Astrocyte (in vitro differentiated cells and primary cell): ENCODE measurements around the gene CCDC80. TPM values are rescaled to one million over a fixed set of nuclear protein-coding genes. Genes with fewer than 3 reads are reported as not detected.
A peak's percentile ranks its signal among the peaks of the same experiment; 100 is the strongest.
"Not testable (repeated sequence)": the region's sequence is repeated elsewhere in the genome, so short reads cannot be mapped to it uniquely, and the experiment has no call there.

Source experiments
- DNase-seq: peaks from one replicate; pipeline ENCODE4 v3.0.0-alpha.2; 2010; ENCODE audit warnings: low read depth
- FAIRE-seq: peaks from 2 replicates; lab custom pipeline; 2011; peaks lifted over from hg19 to GRCh38; lab: Jason Lieb, UNC
- H2AFZ ChIP-seq: 2 replicates; pipeline ENCODE4 v1.6.0; 2012; ENCODE audit warnings: low read depth, low read length, inconsistent platforms
- H3K27ac ChIP-seq: 2 replicates; pipeline ENCODE4 v1.5.1; 2011; ENCODE audit warnings: low read depth, low read length, inconsistent platforms
- H3K27me3 ChIP-seq: 2 replicates; pipeline ENCODE4 v1.6.0; 2011; ENCODE audit warnings: low read length, inconsistent platforms; ENCODE audit not compliant: insufficient read depth
- H3K36me3 ChIP-seq: 2 replicates; pipeline ENCODE4 v1.5.1; 2011; ENCODE audit warnings: low read length, inconsistent platforms; ENCODE audit not compliant: insufficient read depth
- H3K4me1 ChIP-seq: 2 replicates; pipeline ENCODE4 v1.5.1; 2011; ENCODE audit warnings: low read length, inconsistent platforms; ENCODE audit not compliant: insufficient read depth
- H3K4me2 ChIP-seq: 2 replicates; pipeline ENCODE4 v1.6.0; 2012; ENCODE audit warnings: low read length, inconsistent platforms
- H3K4me3 ChIP-seq: 2 replicates; pipeline ENCODE4 v1.5.1; 2011; ENCODE audit warnings: low read depth, mild to moderate bottlenecking, low read length, inconsistent platforms; ENCODE audit not compliant: insufficient read depth
- H3K79me2 ChIP-seq: 2 replicates; pipeline ENCODE4 v1.6.0; 2012; ENCODE audit warnings: mild to moderate bottlenecking, low read length, inconsistent platforms; ENCODE audit not compliant: insufficient read depth
- H3K9ac ChIP-seq: 2 replicates; pipeline ENCODE4 v1.6.0; 2012; ENCODE audit warnings: mild to moderate bottlenecking, low read length, inconsistent platforms
- H3K9me3 ChIP-seq: 2 replicates; pipeline ENCODE4 v1.5.1; 2012; ENCODE audit warnings: low read depth, mild to moderate bottlenecking, low read length, inconsistent platforms; ENCODE audit not compliant: insufficient read depth
- H4K20me1 ChIP-seq: 2 replicates; pipeline ENCODE4 v1.6.0; 2012; ENCODE audit warnings: low read length, inconsistent platforms; ENCODE audit not compliant: insufficient read depth
- H3K27ac Mint-ChIP-seq: one replicate; pipeline ENCODE4 v1.8.0; 2021; ENCODE audit warnings: mild to moderate bottlenecking, mixed read lengths; ENCODE audit not compliant: unreplicated experiment
- H3K27me3 Mint-ChIP-seq: one replicate; pipeline ENCODE4 v1.8.0; 2021; ENCODE audit warnings: low read depth, mixed read lengths; ENCODE audit not compliant: unreplicated experiment
- H3K36me3 Mint-ChIP-seq: one replicate; pipeline ENCODE4 v1.8.0; 2021; ENCODE audit warnings: low read depth, mixed read lengths; ENCODE audit not compliant: unreplicated experiment
- H3K4me1 Mint-ChIP-seq: one replicate; pipeline ENCODE4 v1.8.0; 2021; ENCODE audit warnings: low read depth, mixed read lengths; ENCODE audit not compliant: unreplicated experiment
- H3K4me3 Mint-ChIP-seq: one replicate; pipeline ENCODE4 v1.8.0; 2021; ENCODE audit warnings: mild to moderate bottlenecking, moderate library complexity, mixed read lengths; ENCODE audit not compliant: unreplicated experiment
- H3K9me3 Mint-ChIP-seq: one replicate; pipeline ENCODE4 v1.8.0; 2021; ENCODE audit warnings: mild to moderate bottlenecking, mixed read lengths; ENCODE audit not compliant: unreplicated experiment
- EZH2 ChIP-seq: IDR thresholded peaks from 2 replicates; pipeline ENCODE4 v1.6.1; 2012; ENCODE audit warnings: mild to moderate bottlenecking, low read length, inconsistent platforms; ENCODE audit not compliant: insufficient read depth
- total RNA-seq: library from RNA; stranded (reverse); gene quantifications from 2 replicates; pipeline ENCODE4 v1.2.1, GENCODE V29; 2021
- TF ChIP-seq, protein P1 (sequence below): IDR thresholded peaks from 2 replicates; pipeline ENCODE4 v1.5.1; 2011; ENCODE audit warnings: low read depth, mild to moderate bottlenecking, inconsistent platforms, low read length, moderate library complexity; ENCODE audit not compliant: insufficient read depth

The CCDC80 gene
- total RNA-seq, 1 donor from 2014 or later = 272 TPM

DNA sequence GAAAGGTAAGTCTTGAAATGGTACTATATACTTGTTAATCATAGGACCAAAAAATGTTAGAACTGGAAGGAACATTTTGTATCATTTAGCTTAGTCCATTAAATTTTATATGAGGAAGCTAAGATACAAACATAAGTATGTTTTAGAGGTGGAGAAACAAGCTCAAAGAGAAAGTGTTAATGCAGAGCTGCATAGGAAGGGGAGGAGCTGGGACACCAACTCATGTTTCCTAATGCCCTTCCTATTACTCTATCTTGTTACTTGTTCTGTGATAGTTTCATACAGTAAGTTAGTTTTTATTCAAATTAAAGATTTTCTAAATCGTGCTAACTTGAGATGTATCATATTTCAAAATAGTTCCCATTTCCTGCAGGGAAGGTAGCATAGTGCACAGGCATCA, 71.7 kb downstream of the CCDC80 start:
- Mint-ChIP-seq H3K27me3 (no peaks in the 10 kb centered on the region), H3K36me3 (peaks cover 2% of the 10 kb centered on the region)
- no peaks in the 10 kb centered on the region for H4K20me1 ChIP-seq

DNA sequence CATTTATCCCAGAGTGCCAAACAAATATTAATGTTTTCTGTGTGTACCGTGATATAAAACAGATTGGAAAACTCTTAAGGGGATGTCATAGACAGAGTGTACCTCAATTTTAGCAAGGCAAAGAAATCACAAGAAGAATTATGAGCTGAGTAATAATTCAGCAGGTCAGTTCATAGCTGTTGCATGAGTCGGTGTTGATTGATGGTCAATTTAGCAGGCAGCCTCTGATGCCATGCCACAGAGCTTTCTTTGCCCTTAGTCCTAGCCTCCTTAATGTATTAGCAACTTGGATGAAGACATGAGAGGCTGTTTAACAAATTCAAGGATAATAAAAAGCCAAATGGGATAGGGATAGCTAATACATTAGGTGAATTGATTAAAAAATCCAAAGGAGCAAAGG, 72.3 kb downstream of the CCDC80 start:
- Histone ChIP-seq H3K4me3 (no peak overlapping the region), H3K9ac (no peak overlapping the region), H4K20me1 (no peaks in the 10 kb centered on the region), H3K9me3 (no peaks in the 10 kb centered on the region), H3K27me3 (no peaks in the 10 kb centered on the region), H3K4me2 (no peak overlapping the region), H3K79me2 (no peaks in the 10 kb centered on the region), H2AFZ (no peak overlapping the region), H3K4me1 (peaks cover 5% of the 10 kb centered on the region), H3K36me3 (peaks cover 2% of the 10 kb centered on the region), H3K27ac (no peak overlapping the region)
- TF ChIP-seq EZH2 = no peak
- TF ChIP-seq, protein P1, sequence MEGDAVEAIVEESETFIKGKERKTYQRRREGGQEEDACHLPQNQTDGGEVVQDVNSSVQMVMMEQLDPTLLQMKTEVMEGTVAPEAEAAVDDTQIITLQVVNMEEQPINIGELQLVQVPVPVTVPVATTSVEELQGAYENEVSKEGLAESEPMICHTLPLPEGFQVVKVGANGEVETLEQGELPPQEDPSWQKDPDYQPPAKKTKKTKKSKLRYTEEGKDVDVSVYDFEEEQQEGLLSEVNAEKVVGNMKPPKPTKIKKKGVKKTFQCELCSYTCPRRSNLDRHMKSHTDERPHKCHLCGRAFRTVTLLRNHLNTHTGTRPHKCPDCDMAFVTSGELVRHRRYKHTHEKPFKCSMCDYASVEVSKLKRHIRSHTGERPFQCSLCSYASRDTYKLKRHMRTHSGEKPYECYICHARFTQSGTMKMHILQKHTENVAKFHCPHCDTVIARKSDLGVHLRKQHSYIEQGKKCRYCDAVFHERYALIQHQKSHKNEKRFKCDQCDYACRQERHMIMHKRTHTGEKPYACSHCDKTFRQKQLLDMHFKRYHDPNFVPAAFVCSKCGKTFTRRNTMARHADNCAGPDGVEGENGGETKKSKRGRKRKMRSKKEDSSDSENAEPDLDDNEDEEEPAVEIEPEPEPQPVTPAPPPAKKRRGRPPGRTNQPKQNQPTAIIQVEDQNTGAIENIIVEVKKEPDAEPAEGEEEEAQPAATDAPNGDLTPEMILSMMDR = no peak
- Mint-ChIP-seq H3K27me3 (no peaks in the 10 kb centered on the region), H3K4me1 (peaks cover 8% of the 10 kb centered on the region), H3K9me3 (no peaks in the 10 kb centered on the region), H3K27ac (no peak overlapping the region), H3K4me3 (no peak overlapping the region), H3K36me3 (peaks cover 2% of the 10 kb centered on the region)
- DNase-seq (peak; percentile 57), FAIRE-seq (no peak)

More for the DNA sequence above, 71.7 kb downstream of the CCDC80 start:
- Histone ChIP-seq H3K79me2 (no peaks in the 10 kb centered on the region), H3K27ac (no peak overlapping the region), H3K4me3 (no peak overlapping the region), H3K4me2 (no peak overlapping the region), H3K36me3 (peaks cover 2% of the 10 kb centered on the region), H3K27me3 (no peaks in the 10 kb centered on the region), H2AFZ (no peak overlapping the region), H3K4me1 (peaks cover 5% of the 10 kb centered on the region), H3K9ac (no peak overlapping the region), H3K9me3 (no peaks in the 10 kb centered on the region)
- Mint-ChIP-seq H3K9me3 (no peaks in the 10 kb centered on the region), H3K27ac (no peak overlapping the region), H3K4me3 (no peak overlapping the region), H3K4me1 (peaks cover 8% of the 10 kb centered on the region)
- FAIRE-seq = no peak
- TF ChIP-seq, protein P1 = no peak
- no peak for TF ChIP-seq EZH2
- DNase-seq = no peak

DNA sequence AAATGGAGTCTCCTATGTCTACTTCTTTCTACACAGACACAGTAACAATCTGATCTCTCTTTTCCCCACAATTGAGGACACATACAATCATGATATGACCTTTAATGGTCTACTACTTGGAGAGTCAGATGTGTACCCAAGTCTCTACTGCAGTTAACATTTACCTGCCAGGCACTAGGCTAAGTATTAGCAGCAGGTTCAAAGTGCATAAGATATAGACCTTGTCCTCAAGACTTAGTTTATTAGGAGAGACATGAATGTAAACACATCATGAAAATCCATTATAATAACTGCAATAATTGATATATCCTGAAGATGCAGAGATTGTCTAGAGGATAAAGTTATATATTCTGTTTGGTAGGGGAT, 76.0 kb downstream of the CCDC80 start:
- H3K36me3 Mint-ChIP-seq = no peaks in the 10 kb centered on the region

DNA sequence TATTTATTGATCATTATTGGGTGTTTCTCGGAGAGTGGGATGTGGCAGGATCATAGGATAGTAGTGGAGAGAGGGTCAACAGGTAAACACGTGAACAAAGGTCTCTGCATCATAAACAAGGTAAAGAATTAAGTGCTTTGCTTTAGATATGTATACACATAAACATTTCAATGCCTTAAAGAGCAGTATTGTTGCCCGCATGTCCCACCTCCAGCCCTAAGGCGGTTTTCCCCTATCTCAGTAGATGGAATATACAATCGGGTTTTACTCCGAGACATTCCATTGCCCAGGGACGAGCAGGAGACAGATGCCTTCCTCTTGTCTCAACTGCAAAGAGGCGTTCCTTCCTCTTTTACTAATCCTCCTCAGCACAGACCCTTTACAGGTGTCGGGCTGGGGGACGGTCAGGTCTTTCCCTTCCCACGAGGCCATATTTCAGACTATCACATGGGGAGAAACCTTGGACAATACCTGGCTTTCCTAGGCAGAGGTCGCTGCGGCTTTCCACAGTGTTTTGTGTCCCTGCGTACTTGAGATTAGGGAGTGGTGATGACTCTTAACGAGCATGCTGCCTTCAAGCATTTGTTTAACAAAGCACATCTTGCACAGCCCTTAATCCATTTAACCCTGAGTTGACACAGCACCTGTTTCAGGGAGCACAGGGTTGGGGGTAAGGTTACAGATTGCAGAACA, 76.5 kb downstream of the CCDC80 start:
- H3K27ac ChIP-seq, H3K9ac ChIP-seq, FAIRE-seq, H3K4me3 ChIP-seq, H3K36me3 Mint-ChIP-seq, DNase-seq, H3K27me3 Mint-ChIP-seq, H4K20me1 ChIP-seq, H3K9me3 Mint-ChIP-seq, H3K4me2 ChIP-seq, H3K9me3 ChIP-seq, H3K27ac Mint-ChIP-seq, H2AFZ ChIP-seq, H3K36me3 ChIP-seq, H3K27me3 ChIP-seq, H3K4me3 Mint-ChIP-seq: not testable (repeated sequence)
- peaks cover 12% of the 10 kb centered on the region for H3K4me1 Mint-ChIP-seq
- peaks cover 11% of the 10 kb centered on the region for H3K4me1 ChIP-seq
- peaks cover 21% of the 10 kb centered on the region for H3K79me2 ChIP-seq

More for the DNA sequence above, 76.0 kb downstream of the CCDC80 start:
- Mint-ChIP-seq H3K4me3 (no peak overlapping the region), H3K27me3 (no peaks in the 10 kb centered on the region), H3K27ac (no peak overlapping the region), H3K9me3 (no peaks in the 10 kb centered on the region), H3K4me1 (peaks cover 11% of the 10 kb centered on the region)
- TF ChIP-seq EZH2 = no peak
- TF ChIP-seq, protein P1 = no peak
- Histone ChIP-seq H3K4me1 (peaks cover 5% of the 10 kb centered on the region), H3K79me2 (peaks cover 15% of the 10 kb centered on the region), H3K27ac (no peak overlapping the region), H4K20me1 (no peaks in the 10 kb centered on the region), H3K27me3 (no peaks in the 10 kb centered on the region), H3K9ac (no peak overlapping the region), H2AFZ (no peak overlapping the region), H3K9me3 (no peaks in the 10 kb centered on the region), H3K4me3 (no peak overlapping the region), H3K36me3 (peaks cover 2% of the 10 kb centered on the region), H3K4me2 (no peak overlapping the region)
- DNase-seq = no peak
- FAIRE-seq = no peak
